Right lobe of liver (tissue), 6 donors: Measurements from ENCODE around the gene MAPK12. TPM values are rescaled to one million over a fixed set of nuclear protein-coding genes. Genes with fewer than 3 reads are reported as not detected.

Experiments
- ATAC-seq, 4 donors: fragments of 200-7000 bp; cut with Tn5 transposase; one replicate each; pipeline ENCODE4 v1.9.1; 2020; ENCODE audit warnings: mild to moderate bottlenecking in 4 of 4, moderate library complexity in 4 of 4
- DNase-seq, 3 donors: peaks; one replicate each; pipeline ENCODE4 v3.0.0-alpha.2; 2020
- H3K27ac ChIP-seq, 3 donors: fragments of 200-600 bp; one replicate each; pipeline ENCODE4 v1.8.0; 2022
- H3K27me3 ChIP-seq, 2 donors: fragments of 200-600 bp; one replicate each; pipeline ENCODE4 v1.8.0; 2022
- H3K36me3 ChIP-seq, 4 donors: fragments of 200-600 bp; sonication (generic) in 1 of 4; one replicate each; pipeline versions ENCODE4 v1.5.1 to v1.8.0; 2017 to 2022; ENCODE audit warnings: control low read depth in 1 of 4
- H3K4me1 ChIP-seq, 4 donors: fragments of 200-600 bp; sonication (generic) in 1 of 4; one replicate each; pipeline versions ENCODE4 v1.5.1 to v1.8.0; 2017 to 2022; ENCODE audit warnings: control low read depth in 1 of 4
- H3K4me3 ChIP-seq, 3 donors: fragments of 200-600 bp; one replicate each; pipeline ENCODE4 v1.8.0; 2022
- H3K9me3 ChIP-seq, 4 donors: fragments of 200-600 bp; sonication (generic) in 1 of 4; one replicate each; pipeline versions ENCODE4 v1.5.1 to v1.8.0; 2017 to 2022; ENCODE audit warnings: control low read depth in 1 of 4
- CTCF ChIP-seq, 4 donors: fragments of 200-600 bp in 3 of 4; fragments of 450-650 bp in 1 of 4; IDR thresholded peaks; one replicate each; pipeline versions ENCODE4 v1.5.1 to v1.8.0; 2016 to 2022; ENCODE audit warnings: antibody characterized with exemption in 4 of 4, mild to moderate bottlenecking in 2 of 4
- POLR2A ChIP-seq: fragments of 450-650 bp; IDR thresholded peaks from one replicate; pipeline ENCODE4 v1.6.1; 2017; ENCODE audit warnings: antibody characterized with exemption, mild to moderate bottlenecking
- whole genome bisulfite sequencing: methylation state at CpG from one replicate; pipeline ENCODE4 v1.1.6; 2018; ENCODE audit warnings: low coverage, low lambda C conversion rate; ENCODE audit not compliant: insufficient coverage; ENCODE audit errors: missing lambda C conversion rate; 5-methylcytosine and 5-hydroxymethylcytosine counted together
- intact Hi-C, 2 donors: fragments of 100-400 bp; cut with DNase I; formaldehyde crosslinking; loops; one replicate each; pipeline versions ENCODE4 v1.11.2 to v1.14.1; 2022
- total RNA-seq, 6 experiments: library from RNA; depleted of rRNA in 2 of 6; stranded (reverse); fragments of >200 nt in 2 of 6; fragmentation: NEBNext Ultra II Directional in 3 of 6; extraction: Animal tissue kit (Norgen Biotek cat#: 25700) in 3 of 6; gene quantifications; one replicate each; pipeline versions ENCODE4 v1.1.0 to v1.2.4, GENCODE V29; 2016 to 2023
- donor health status: DM: no; HTN: yes; CAD: no.
- donor health status: DM: no; HTN: no; CAD: no.
- donor health status: DM: no; HTN: no; CAD: no.
- donor health status: DM: no; HTN: yes; CAD: no.
- donor health status: DM: no; HTN: yes; CAD: no.

MAPK12 gene
- total RNA-seq, 6 experiments from 2014 or later = 2.1 to 7.6 (median 3.6) TPM

DNA sequence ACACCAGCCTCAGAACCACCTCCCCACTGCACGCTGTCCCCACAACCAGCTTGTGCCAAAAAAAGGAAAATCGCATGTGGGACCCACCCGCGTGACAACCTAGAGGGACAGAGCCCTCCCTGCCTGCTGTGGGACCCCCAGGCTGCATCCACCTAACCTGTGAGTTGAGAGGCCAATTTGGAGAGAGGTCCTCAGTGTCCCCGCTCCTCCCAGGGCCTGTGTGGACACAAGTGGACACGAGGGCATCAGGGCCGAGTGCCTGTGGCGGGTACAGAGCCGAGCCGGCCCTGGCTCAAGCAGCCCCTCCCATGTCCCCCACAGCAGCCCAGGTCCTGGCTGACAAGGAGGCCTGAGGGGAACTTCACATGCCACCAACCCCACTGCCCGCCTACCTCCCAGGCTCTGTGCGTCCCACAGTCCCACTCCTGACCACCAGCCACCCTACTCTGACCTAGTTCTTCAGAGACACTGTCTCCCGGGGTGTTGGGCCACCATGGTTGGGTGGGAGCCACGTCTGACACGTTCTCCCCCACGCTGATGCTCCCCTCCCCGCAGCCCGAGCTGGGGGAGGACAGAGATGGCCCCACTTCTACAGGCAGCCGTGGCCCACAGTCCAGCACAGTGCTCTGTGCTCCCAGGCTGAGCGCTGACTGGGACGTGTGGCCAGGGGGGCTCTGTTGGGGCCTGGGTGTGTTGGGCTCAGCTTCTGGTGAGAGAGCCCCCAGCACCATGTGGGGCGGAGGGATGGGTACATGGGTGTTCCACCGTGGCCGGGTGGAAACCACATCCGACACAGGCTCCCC lies 41.5 kb downstream of the MAPK12 start:
- 100% methylated on average over 1 of the region's 25 CpGs for WGBS
- H3K27ac ChIP-seq = peak overlapping the region in 1 of 3 donors; percentile 45
- peaks cover 0 to 4% (median 2%) of the 10 kb centered on the region in 4 donors for H3K4me1 ChIP-seq
- ATAC-seq (peak in 2 of 4 donors; percentile 0 to 11), DNase-seq (peak in 2 of 3 donors; percentile 29 to 55)
- TF ChIP-seq POLR2A (no peak), CTCF (IDR thresholded peaks at IDR 0.05) (no peak)
- H3K27me3 ChIP-seq = no peaks in the 10 kb centered on the region
- H3K4me3 ChIP-seq = no peak overlapping the region
- peaks cover 6 to 76% (median 24%) of the 10 kb centered on the region in 4 donors for H3K36me3 ChIP-seq
- intact Hi-C loops = no loop called here
- H3K9me3 ChIP-seq = no peaks in the 10 kb centered on the region

DNA sequence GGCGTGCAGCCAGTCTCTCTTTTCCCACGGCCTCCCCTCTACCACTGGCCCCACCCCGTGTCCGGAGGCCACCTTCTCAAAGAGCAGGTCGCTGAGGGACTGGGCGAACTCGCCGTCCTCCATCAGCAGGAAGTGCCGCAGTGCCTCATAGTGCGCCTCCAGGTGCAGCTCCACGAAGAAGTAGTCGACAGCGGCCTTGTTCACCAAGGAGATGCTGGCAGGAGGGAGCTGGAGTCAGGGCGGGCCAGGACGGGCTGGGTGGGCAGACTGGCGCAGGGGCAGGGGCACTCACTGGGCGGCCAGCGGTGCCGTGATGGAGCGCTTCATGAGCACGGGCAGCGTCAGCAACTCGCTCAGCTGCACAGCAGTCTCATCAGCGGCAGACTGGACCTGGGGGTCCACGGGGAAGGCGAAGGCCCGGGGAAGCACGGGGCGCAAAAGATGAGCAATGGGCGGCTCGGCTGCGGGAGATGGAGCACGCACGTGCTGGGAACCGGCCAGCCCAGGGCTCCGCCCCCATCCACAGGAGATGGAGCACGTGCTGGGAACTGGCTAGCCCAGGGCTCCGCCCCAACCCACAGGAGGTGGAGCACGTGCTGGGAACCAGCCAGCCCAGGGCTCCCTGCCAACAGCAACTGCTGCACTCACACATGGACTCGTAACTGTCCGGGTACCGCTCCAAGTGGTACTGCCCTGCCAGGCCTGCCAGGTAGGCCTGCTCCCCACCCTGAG lies 42.3 kb downstream of the MAPK12 start:
- ATAC-seq (peak; percentile 70 to 83 (median 79)), DNase-seq (peak; percentile 87 to 98 (median 97))
- Histone ChIP-seq H3K36me3 (peaks cover 6 to 82% (median 28%) of the 10 kb centered on the region in 4 donors), H3K4me3 (no peak overlapping the region), H3K4me1 (peaks cover 0 to 4% (median 2%) of the 10 kb centered on the region in 4 donors), H3K9me3 (no peaks in the 10 kb centered on the region), H3K27me3 (no peaks in the 10 kb centered on the region), H3K27ac (peak overlapping the region in 1 of 3 donors; percentile 45)
- 89% methylated on average over 3 of the region's 42 CpGs for WGBS
- intact Hi-C loops = no loop called here
- TF ChIP-seq CTCF (IDR thresholded peaks at IDR 0.05) = no peak
- no peak for TF ChIP-seq POLR2A

DNA sequence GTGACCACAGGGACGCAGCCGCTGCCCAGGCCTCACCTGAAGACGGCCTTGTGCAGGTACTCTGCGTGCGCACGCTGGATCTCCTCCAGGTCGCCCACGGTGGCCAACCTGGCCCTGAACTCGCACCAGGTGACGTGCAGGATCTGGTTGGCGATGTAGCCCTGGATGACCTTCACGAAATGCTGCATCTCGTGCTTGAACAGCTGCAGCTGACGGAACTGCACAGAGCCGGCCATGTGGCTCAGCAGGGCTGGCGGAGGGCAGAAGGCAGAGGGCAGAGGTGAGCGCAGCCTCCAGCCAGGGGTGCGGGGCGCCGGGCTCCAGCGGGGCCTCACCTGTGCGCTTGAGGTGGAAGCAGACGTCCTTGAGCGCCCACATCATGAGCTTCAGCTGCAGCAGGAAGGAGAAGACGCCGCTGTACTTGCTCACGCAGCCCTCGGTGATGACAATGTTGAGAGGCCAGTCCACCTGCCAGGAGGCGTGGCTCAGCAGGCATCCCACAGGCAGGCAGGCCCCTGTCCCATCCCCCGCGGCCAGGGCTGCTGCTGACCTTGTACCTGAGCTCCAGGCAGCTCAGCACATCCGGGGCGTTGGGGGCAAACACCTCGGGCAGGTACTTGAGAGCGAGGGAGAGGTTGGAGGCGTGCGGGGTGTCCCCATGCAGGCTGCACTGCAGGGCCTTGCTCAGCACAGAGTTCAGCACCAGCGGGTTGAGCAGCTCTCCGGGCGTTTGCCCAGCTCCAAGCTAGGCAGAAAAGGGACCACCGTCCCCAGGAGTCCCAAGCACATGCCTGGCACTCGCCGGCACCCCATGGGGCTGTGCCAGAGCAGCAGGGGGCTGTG lies 43.1 kb downstream of the MAPK12 start:
- WGBS = no CpG with 5 or more reads among the region's 43 CpGs
- H3K36me3 ChIP-seq = peaks cover 5 to 82% (median 28%) of the 10 kb centered on the region in 4 donors
- intact Hi-C loops = no loop called here

More for the DNA sequence above, 43.1 kb downstream of the MAPK12 start:
- TF ChIP-seq CTCF (IDR thresholded peaks at IDR 0.05) (no peak), POLR2A (no peak)
- Histone ChIP-seq H3K4me3 (no peak overlapping the region), H3K27me3 (no peaks in the 10 kb centered on the region), H3K9me3 (no peaks in the 10 kb centered on the region), H3K4me1 (peaks cover 0 to 4% (median 2%) of the 10 kb centered on the region in 4 donors), H3K27ac (no peak overlapping the region)
- DNase-seq (peak in 2 of 3 donors; percentile 51 to 73), ATAC-seq (peak; percentile 3 to 29 (median 8))
